Dermis blood vessel endothelial cell (primary cell): ENCODE data around the gene TBC1D13. TPM values are rescaled to one million over a fixed set of nuclear protein-coding genes. Genes with fewer than 3 reads are reported as not detected.
A peak's percentile ranks its signal among the peaks of the same experiment; 100 is the strongest.
"Not testable (repeated sequence)": the region's sequence is repeated elsewhere in the genome, so short reads cannot be mapped to it uniquely, and the experiment has no call there.

Source experiments
- DNase-seq: peaks from one replicate; pipeline ENCODE4 v3.0.0; 2010
- total RNA-seq: library from RNA; depleted of rRNA; stranded (reverse); fragments of >200 nt; gene quantifications from 2 replicates; pipeline ENCODE4 v1.2.3, GENCODE V29; 2014

Gene TBC1D13
- total RNA-seq, 1 donor from 2014 or later: 15.3 TPM

- DNase-seq: no peak
Observed at GRCh38 chr9:128847803-128848202, 60.8 kb downstream of the TBC1D13 start.

DNA sequence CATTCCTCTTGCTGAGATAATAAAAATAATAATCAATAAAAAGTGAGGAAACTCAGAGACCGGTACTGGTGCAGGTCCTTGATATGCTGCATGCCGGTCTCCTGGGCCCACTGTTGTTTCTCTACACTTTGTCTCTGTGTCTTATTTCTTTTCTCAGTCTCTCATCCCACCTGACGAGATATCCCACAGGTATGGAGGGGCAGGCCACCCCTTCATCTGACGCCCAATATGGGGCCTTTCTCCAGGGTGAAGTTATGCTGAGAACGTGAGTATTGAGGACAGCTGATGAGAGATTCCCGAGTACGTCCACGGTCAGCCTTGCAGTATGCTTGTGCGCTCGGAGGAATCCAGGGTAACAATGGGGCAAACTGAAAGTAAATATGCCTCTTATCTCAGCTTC is 64.0 kb downstream of the TBC1D13 start:
- not testable (repeated sequence) for DNase-seq

DNA sequence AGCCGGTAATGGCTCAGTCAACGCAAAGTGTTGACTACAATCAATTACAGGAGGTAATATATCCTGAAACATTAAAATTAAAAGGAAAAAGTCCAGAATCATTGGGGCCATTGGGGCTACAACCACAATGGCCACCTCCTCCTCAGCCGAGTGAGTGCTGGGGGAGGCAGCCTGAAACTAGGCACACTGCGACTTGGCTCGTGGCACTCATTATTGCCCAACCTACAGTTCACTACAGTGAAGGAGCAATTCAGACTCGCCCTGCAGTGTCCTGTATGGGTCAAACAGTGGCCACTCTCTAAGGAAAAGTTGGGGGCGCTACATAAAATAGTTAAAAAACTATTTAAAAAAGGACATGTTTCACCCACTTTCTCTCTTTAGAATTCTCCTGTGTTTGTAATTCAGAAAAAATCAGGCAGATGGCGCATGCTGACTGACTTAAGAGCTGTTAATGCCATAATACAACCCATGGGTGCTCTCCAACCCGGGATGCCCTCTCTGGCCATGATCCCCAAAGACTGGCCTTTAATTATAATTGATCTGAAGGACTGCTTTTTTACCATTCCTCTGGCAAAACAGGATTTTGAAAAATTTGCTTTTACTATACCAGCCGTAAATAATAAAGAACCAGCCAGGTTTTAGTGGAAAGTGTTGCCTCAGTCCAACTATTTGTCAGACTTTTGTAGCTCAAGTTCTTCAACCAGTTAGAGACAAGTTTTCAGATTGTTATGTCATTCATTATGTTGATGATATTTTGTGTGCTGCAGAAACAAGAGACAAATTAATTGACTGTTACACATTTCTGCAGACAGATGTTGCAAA is 64.9 kb downstream of the TBC1D13 start:
- peak; percentile 66 for DNase-seq

GRCh38 chr9:128852646-128853045 is 65.6 kb downstream of the TBC1D13 start:
- not testable (repeated sequence) for DNase-seq

DNA sequence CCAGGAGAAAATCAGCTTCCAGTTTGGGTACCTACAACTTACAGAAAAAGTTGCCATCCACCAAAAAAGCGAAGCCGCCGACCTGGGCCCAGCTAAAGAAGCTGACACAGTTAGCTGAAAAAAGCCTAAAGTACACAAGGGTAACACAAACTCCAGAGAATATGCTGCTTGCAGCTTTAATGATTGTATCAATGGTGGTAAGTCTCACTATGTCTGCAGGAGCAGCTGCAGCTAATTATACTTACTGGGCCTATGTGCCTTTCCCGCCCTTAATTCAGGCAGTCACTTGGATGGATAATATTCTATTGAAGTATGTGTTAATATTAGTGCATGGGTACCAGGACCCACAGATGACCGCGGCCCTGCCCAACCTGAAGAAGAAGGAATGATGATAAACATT is 67.4 kb downstream of the TBC1D13 start:
- not testable (repeated sequence) for DNase-seq

DNA sequence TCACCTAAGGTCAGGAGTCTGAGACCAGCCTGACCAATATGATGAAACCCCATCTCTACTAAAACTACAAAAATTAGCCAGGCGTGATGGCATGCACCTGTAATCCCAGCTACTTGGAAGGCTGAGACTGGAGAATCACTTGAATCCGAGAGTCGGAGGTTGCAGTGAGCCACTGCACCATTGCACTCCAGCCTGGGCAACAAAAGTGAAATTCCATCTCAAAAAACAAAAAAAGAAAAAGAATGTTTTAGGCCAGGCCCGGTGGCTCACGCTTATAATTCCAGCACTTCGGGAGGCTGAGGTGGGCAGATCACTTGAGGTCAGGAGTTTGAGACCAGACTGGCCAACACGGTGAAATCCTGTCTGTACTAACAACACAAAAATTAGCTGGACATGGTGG is 71.4 kb downstream of the TBC1D13 start:
- DNase-seq: not testable (repeated sequence)

Other genes starting within 250 kb of the TBC1D13 start
- 505 and 734 TPM in 2 replicates for gene SPTAN1, start 234.7 kb upstream of the TBC1D13 start, total RNA-seq
- 49.7 and 95.8 TPM in 2 replicates for gene DYNC2I2, start 130.4 kb upstream of the TBC1D13 start, total RNA-seq
- gene SET, start 98.0 kb upstream of the TBC1D13 start, total RNA-seq: 512 and 600 TPM in 2 replicates
- gene PKN3, start 84.8 kb upstream of the TBC1D13 start, total RNA-seq: 12.9 and 26.9 TPM in 2 replicates
- gene ZDHHC12, start 63.1 kb upstream of the TBC1D13 start, total RNA-seq: 41.0 and 104 TPM in 2 replicates
- gene ZER1, start 15.3 kb upstream of the TBC1D13 start, total RNA-seq: 14.1 and 31.0 TPM in 2 replicates
- gene ENDOG, start 31.2 kb downstream of the TBC1D13 start, total RNA-seq: 21.4 and 37.3 TPM in 2 replicates
- 31.1 and 55.7 TPM in 2 replicates for gene SPOUT1, start 42.5 kb downstream of the TBC1D13 start, total RNA-seq
- 5.3 and 9.7 TPM in 2 replicates for gene KYAT1, start 94.7 kb downstream of the TBC1D13 start, total RNA-seq
- 102 and 154 TPM in 2 replicates for gene LRRC8A, start 94.9 kb downstream of the TBC1D13 start, total RNA-seq
- gene PHYHD1, start 133.7 kb downstream of the TBC1D13 start, total RNA-seq: 0.85 TPM in 1 of 2 replicates, not detected in the other
- gene DOLK, start 160.3 kb downstream of the TBC1D13 start, total RNA-seq: 38.4 and 45.6 TPM in 2 replicates
- 45.6 and 94.3 TPM in 2 replicates for gene NUP188, start 160.4 kb downstream of the TBC1D13 start, total RNA-seq
- 60.2 and 70.1 TPM in 2 replicates for gene SH3GLB2, start 241.1 kb downstream of the TBC1D13 start, total RNA-seq
- gene MIGA2, start 249.4 kb downstream of the TBC1D13 start, total RNA-seq: 34.4 and 39.5 TPM in 2 replicates